ENCODE data around the gene SOAT1.
"Not testable (repeated sequence)": the region's sequence is repeated elsewhere in the genome, so short reads cannot be mapped to it uniquely, and the experiment has no call there.

SOAT1 gene

DNA sequence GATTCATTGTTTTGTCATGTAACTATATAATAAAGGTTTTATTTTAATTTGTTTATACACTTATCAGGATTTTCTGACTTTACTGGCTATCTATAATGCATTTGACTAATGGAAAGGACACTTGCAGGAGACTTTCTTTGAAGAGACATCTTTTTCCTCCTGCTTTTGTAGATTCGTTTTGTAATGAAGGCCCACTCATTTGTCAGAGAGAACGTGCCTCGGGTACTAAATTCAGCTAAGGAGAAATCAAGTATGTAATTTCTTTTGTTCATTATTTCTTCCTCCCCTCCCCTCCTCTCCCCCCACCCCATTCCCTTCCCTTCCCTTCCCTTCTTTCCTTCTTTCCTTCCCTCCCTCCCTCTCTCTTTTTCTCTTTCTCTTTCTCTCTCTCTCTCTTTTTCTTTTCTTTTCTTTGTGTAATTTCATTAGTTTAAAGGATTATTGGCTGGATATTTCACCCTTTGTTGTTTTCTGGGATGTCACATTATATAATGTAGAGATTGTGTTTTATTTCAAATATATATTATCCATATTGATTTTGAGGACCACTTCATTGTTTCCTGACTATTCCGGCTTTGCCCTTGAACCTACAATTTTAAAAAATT is 48.4 kb downstream of the SOAT1 start:
- DNase-seq: no peak
- intact Hi-C loops (cut with DNase I; ENCODE audit: low total_unique reads): no loop called here
- Histone ChIP-seq H3K9me3 (no peaks in the 10 kb centered on the region), H3K27me3 (no peaks in the 10 kb centered on the region), H3K27ac (no peak overlapping the region), H3K4me1 (no peaks in the 10 kb centered on the region), H3K36me3 (peaks cover 26 to 67% (median 57%) of the 10 kb centered on the region in 3 donors), H3K4me3 (no peak overlapping the region)
- no peak for TF ChIP-seq CTCF (IDR thresholded peaks at IDR 0.05)

DNA sequence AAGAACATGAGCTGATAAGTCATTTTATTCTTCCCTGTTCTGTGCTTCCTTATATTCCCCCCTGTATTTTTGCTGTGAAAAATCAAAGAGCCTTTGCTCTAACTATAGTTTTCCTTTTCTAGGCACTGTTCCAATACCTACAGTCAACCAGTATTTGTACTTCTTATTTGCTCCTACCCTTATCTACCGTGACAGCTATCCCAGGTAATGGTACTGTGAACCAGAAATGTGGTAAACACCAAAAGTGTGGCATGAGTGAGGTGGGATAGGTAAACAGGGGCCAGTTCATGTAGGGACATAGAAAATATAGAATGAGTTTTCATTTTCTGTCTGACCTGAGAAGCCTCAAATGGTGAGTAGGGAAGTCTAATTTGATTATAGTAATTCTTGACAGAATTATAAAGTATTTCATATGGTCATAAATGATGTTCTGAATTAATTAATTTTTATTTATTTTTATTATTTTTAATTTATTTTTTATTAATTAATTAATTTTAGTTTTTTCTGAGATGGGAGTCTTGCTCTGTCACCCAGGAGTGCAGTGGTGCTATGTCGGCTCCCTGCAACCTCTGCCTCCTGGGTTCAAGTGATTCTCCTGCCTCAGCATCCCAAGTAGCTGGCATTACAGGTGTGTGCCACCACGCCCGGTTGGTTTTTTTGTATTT is 49.3 kb downstream of the SOAT1 start:
- Histone ChIP-seq H3K27ac (no peak overlapping the region), H3K9me3 (no peaks in the 10 kb centered on the region), H3K4me3 (no peak overlapping the region), H3K27me3 (no peaks in the 10 kb centered on the region), H3K36me3 (peaks cover 30 to 67% (median 57%) of the 10 kb centered on the region in 3 donors), H3K4me1 (no peaks in the 10 kb centered on the region)
- no peak for TF ChIP-seq CTCF (IDR thresholded peaks at IDR 0.05)
- intact Hi-C loops (cut with DNase I; ENCODE audit: low total_unique reads): no loop called here
- DNase-seq: no peak

DNA sequence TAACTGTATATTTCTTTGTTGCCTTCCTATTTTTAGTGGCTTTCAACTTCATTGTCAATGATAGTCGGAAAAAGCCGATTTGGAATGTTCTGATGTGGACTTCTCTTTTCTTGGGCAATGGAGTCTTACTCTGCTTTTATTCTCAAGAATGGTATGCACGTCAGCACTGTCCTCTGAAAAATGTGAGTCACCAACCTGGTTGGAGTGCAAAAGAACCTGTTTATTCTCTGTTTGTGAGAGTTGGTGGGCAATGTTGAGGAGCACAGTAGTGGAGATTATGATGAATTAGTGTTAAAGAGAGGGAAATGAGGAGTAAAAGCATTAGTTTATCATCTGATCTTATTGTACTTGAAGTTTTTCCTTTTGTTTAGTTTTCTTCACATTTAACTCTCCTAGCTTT is 57.7 kb downstream of the SOAT1 start:
- Histone ChIP-seq H3K4me3 (no peak overlapping the region), H3K4me1 (peaks cover 0 to 8% (median 1%) of the 10 kb centered on the region in 4 donors), H3K9me3 (no peaks in the 10 kb centered on the region), H3K27ac (no peak overlapping the region), H3K36me3 (peaks cover 14 to 22% (median 16%) of the 10 kb centered on the region in 3 donors), H3K27me3 (no peaks in the 10 kb centered on the region)
- TF ChIP-seq CTCF (IDR thresholded peaks at IDR 0.05): no peak
- DNase-seq: no peak
- intact Hi-C loops (cut with DNase I; ENCODE audit: low total_unique reads): no loop called here

GRCh38 chr1:179352236-179352635 is 58.6 kb downstream of the SOAT1 start:
- Histone ChIP-seq H3K36me3 (peaks cover 8 to 16% (median 16%) of the 10 kb centered on the region in 3 donors), H3K4me3 (no peak overlapping the region), H3K4me1 (peaks cover 0 to 8% (median 1%) of the 10 kb centered on the region in 4 donors), H3K27me3 (no peaks in the 10 kb centered on the region), H3K9me3 (no peaks in the 10 kb centered on the region), H3K27ac (no peak overlapping the region)
- no peak for TF ChIP-seq CTCF (IDR thresholded peaks at IDR 0.05)
- DNase-seq: no peak
- intact Hi-C loops (cut with DNase I; ENCODE audit: low total_unique reads): no loop called here

DNA sequence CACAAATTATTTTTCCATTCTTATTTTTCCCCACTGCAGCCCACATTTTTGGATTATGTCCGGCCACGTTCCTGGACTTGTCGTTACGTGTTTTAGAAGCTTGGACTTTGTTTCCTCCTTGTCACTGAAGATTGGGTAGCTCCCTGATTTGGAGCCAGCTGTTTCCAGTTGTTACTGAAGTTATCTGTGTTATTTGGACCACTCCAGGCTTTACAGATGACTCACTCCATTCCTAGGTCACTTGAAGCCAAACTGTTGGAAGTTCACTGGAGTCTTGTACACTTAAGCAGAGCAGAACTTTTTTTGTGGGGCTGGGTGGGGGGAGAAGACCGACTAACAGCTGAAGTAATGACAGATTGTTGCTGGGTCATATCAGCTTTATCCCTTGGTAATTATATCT is 59.9 kb downstream of the SOAT1 start:
- Histone ChIP-seq H3K9me3 (no peaks in the 10 kb centered on the region), H3K36me3 (peaks cover 8 to 16% (median 9%) of the 10 kb centered on the region in 3 donors), H3K4me3 (no peak overlapping the region), H3K27me3 (no peaks in the 10 kb centered on the region), H3K27ac (peak overlapping the region in 1 of 2 donors; percentile 50), H3K4me1 (peaks cover 0 to 8% (median 1%) of the 10 kb centered on the region in 4 donors)
- no peak for TF ChIP-seq CTCF (IDR thresholded peaks at IDR 0.05)
- DNase-seq: peak in 1 of 2 donors; percentile 63
- intact Hi-C loops (cut with DNase I; ENCODE audit: low total_unique reads): no loop called here

- not testable (repeated sequence) for H3K36me3 ChIP-seq, H3K27me3 ChIP-seq, H3K4me3 ChIP-seq, H3K9me3 ChIP-seq, DNase-seq, H3K27ac ChIP-seq, H3K4me1 ChIP-seq
- intact Hi-C loops (cut with DNase I; ENCODE audit: low total_unique reads): loop anchor here (10.0 kb wide), 1 partner anchor 167 kb away; no protein-coding TSS in a partner anchor
Observed at GRCh38 chr1:179361631-179362030, 68.0 kb downstream of the SOAT1 start.

All from tibial artery (tissue), 4 donors.